DMS 273 (cell line): ENCODE measurements around the gene LEPROT.
A peak's percentile ranks its signal among the peaks of the same experiment; 100 is the strongest.
"Not testable (repeated sequence)": the region's sequence is repeated elsewhere in the genome, so short reads cannot be mapped to it uniquely, and the experiment has no call there.

Experiments used
- DNase-seq: peaks from one replicate; lab custom pipeline; 2025; ENCODE audit not compliant: unreplicated experiment; lab: John Stamatoyannopoulos, UW

LEPROT gene

DNA sequence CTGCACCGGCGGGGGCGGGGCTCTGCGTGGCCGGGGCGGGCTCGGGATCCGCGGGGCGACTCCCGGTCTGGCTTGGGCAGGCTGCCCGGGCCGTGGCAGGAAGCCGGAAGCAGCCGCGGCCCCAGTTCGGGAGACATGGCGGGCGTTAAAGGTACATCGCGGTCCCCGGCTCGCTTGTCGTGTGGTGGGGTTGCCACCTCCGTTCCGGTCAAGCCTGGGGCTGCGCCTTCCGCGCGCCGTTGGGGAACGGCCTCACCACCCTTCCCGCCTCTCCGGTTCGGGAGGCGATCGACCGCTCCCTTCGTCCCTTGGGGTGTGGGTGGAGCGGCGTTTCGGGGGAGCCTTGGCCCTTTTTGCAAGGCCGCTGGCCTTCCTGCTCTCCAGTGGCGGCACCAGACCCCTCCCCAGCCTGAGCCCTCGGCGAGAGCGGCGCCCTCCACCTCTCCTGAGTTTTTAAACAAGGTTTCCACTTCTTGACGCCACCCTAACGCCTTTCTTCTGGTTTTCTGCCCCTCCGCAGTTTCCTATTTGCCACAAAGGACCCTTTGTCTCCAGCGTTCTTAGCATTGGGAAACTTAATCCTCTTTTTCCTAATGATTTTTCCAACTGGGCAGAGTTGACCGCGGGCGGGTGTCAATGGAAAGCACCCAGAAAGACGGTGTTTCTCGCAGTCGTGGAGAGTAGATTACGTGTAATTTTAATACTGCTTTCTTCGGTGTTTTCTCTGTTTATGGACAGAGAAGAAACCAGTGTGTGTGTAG lies at the start of gene LEPROT, which contains the start of gene LEPR:
Gene LEPROT, plus strand, starts transcription at position 79 of the 761 bp plus-strand sequence. Its CDS starts 57 bp downstream, at position 136.
Gene LEPR, plus strand, starts transcription at position 79 of the 761 bp plus-strand sequence. CDS start 144,898 bp downstream, outside the sequence.
- DNase-seq = peak; percentile 99

DNA sequence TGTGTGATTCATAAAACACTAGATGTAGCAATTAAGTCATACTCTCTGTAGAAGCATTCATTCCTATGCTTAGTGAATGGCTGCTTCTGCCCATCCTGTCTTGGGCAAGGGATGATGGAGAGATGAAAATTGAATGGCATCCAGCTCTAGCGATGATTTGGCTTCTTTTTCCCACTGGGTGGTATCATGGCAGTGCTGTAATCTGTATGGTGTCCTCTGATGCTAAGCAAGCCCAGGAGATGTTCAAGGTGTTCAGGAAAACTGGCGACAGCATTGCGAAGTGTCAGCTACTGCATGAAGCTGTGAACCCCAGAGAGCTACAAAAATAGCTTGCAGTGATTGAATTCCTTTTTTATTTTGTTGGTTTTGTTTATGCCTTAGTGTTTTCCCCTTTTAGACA lies 48.9 kb upstream of the LEPROT start:
- DNase-seq = no peak

- no peak for DNase-seq
Measured at GRCh38 chr1:65372557-65372956, 47.9 kb upstream of the LEPROT start.

- DNase-seq = no peak
Measured at GRCh38 chr1:65377496-65378246, 42.8 kb upstream of the LEPROT start.

DNA sequence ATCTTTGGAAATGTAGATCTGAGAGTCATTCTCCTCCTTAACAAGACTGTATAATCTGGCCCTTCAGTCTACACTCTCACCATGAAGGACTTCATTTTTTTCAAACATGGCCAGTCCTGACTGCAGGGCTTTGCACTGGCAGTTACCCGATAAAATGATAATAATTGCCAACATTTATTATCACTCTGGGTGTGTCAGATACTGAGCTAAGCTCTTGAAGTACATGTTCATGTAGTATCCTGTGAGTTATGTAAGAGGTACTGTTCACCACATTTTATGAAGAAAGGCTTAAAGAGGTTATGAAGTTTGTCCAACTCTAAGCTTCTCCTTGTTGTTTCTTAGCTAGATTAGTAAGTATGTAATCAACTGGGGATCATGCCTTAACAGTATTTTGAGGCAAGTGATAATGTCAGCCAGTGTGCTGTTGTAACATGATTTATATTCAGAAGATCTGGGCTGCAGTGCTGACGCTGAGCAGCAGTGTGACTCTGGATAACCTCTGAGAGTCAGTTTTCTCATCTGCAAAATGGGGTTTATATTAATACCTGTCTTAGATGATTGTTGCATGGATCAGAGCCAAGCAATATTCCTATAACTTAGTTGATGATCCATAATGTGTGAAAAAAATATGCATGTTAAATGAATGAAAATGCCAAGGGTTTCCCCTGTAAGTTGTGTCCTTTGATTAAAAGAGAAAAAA lies 42.1 kb upstream of the LEPROT start:
- DNase-seq = no peak

DNA sequence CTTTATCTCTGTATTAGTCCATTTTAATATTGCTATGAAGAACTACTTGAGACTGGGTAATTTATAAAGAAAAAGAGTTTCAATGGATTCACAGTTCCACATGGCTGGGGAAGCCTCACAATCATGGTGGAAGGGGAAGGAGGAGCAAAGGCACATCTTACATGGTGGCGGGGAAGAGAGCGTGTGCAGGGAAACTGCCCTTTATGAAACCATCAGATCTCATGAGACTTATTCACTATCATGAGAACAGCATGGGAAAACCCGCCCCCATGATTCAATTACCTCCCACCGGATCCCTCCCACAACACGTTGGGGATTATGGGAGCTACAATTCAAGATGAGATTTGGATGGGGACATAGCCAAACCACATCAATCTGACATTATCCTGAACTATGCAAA lies 36.0 kb upstream of the LEPROT start:
- not testable (repeated sequence) for DNase-seq

- peak; percentile 69 for DNase-seq
Measured at GRCh38 chr1:65386439-65386838, 34.0 kb upstream of the LEPROT start.

GRCh38 chr1:65387821-65388220 lies 32.6 kb upstream of the LEPROT start:
- no peak for DNase-seq

DNA sequence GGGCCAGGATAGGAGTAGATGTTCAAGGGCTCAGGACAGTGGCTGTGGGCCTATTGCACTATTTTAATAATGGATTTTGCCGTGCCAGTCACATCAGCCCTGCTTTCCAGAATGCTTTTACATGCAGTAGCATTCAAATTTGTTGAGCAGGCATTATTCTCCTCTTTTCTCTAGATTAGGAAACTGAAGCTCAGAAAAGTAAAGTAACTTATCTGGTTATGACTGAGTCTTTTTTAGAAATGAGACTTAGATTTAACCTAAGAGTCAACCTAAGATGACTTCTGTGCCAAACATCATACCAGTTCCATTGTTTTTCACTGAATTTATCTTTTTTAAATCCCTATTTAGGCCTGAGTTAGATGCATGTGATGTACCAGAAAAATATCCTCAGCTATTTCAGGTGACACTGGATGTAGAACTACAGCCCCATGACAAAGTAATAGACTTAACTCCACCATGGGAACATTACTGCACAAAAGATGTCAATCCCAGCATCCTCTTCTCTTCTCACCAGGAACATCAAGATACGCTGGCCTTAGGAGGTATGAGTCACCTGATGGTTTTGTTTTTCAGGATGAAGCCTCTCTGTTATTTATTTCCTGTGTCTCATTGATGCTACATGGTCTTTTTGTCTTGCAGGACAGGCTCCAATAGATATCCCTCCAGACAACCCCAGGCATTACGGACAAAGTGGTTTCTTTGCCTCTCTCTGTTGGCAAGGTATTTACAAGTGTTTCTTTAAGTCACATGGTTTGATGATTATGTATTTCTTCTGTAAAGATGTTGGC lies 31.4 kb upstream of the LEPROT start:
- no peak for DNase-seq

DNA sequence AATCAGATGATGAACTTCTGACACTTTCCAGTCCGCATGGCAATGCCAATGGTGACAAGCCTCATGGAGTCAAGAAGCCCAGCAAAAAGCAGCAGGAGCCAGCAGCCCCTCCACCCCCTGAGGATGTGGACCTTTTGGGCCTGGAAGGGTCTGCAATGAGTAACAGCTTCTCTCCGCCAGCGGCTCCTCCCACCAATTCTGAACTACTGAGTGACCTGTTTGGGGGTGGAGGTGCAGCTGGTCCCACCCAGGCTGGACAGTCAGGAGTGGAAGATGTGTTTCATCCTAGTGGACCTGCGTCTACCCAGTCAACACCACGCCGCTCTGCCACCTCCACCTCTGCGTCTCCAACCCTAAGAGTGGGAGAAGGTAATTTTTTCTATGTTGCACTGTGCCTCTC lies 28.0 kb upstream of the LEPROT start:
- no peak for DNase-seq

DNA sequence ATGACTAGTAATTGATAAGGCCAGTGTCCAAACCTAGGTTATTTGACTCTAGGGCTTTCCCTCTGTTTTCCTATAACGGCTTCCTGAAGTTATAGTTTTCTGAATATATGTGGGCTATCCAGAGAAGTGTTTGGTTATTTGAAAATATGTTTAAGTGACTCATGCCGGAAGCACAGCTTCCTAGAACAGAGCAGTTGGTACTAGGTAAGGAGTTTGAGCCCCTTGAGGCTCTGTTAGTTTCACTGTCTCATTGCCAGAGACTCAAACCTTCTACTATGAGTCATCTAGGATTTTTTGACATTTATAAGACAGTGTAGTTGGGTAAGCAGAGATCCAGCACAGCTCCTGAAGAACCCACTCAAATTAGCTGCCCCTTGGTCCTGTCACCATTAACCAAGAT lies 27.1 kb upstream of the LEPROT start:
- DNase-seq = no peak

DNA sequence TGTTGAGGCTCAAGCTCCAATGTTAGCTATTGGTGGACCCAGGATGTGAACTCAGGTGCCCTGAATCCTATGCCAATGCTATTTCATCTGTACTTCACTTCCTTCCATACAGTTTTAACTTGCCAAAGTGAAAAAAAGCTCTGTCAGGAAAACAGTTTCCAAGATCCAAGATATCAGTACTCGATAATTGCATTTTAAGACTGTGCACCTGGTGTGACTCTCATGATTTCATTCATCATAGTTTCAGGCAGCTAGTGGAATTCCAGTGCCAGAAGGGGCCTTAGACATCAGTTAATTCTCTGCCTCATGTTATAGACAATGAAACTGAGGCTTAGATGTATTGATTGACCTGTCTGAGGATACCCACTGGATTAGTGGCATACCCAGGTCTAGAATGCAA lies 26.5 kb upstream of the LEPROT start:
- DNase-seq = no peak

GRCh38 chr1:65395887-65396612 lies 24.4 kb upstream of the LEPROT start:
- DNase-seq = no peak

GRCh38 chr1:65398083-65398482 lies 22.4 kb upstream of the LEPROT start:
- DNase-seq = no peak

GRCh38 chr1:65399003-65399402 lies 21.5 kb upstream of the LEPROT start:
- no peak for DNase-seq

GRCh38 chr1:65401612-65402011 lies 18.9 kb upstream of the LEPROT start:
- no peak for DNase-seq

DNA sequence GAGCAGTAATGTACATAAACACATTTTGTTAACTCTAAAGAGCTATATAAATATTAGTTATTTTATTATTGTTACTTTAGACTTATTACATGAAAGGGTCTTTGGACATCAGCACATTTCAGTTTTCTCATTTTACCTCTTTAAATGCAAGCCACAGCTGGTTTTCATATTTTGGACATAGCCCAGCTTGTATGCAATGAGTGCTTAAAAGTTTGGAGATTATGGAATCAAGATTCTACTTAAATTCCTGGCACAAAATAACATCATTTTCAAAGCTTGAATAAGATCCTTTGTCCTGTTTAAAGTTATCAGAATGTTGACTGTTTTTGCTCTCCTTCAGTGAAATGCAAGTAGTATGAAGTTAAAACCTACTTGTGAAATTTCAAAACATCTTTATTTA lies 15.5 kb upstream of the LEPROT start:
- DNase-seq = no peak

DNA sequence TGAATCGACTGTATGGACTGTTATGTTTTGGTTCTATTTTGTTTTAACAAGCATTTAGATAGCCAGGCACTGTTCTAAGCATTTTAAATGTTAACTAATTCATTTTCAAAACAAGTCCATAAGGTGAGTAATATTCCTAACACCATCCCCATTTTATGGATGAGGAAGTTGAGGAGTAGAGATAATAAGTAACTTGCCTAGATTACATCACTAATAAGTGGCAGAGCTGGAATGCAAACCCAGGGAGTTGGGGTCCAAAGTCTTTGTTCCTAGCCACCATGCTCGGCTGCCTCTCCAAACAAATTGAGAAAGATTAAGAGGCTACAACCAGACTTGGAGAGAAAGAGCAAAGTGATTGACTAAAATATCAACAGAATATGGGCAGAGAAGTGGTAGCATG lies 12.6 kb upstream of the LEPROT start:
- DNase-seq = no peak

DNA sequence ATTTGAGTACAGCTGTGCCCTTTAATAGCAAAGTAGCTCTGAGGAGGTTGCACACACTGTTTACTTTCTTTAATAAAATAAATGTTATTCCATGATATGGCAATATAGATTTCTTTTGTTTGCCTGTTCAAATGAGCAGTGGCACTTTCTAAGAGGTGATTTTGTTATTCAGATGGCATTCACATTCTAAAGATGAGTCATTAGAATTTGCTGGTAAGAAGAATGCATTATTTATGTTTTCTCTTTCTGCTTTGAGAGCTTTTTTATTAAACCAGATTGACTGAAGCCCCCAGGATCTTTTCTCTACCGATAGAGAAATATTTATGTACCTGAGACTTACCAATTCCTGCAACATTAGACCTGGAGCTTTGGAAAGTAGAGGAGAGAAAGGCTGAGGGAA lies 11.2 kb upstream of the LEPROT start:
- no peak for DNase-seq

- DNase-seq = no peak
Measured at GRCh38 chr1:65409816-65410326, 10.6 kb upstream of the LEPROT start.
